ENCODE results near the gene CMSS1.

The CMSS1 gene

GRCh38 chr3:99817437-99818240 lies at the start of gene CMSS1:
TSS of gene CMSS1 (plus strand) at chr3:99817862.
- peak; percentile 78 for DNase-seq

- no peak for DNase-seq
Observed at GRCh38 chr3:99768126-99768525, 49.5 kb upstream of the CMSS1 start.

- no peak for DNase-seq
Observed at GRCh38 chr3:99768808-99769501, 48.7 kb upstream of the CMSS1 start.

GRCh38 chr3:99772171-99772570 lies 45.5 kb upstream of the CMSS1 start:
- no peak for DNase-seq

GRCh38 chr3:99772671-99773070 lies 45.0 kb upstream of the CMSS1 start:
- no peak for DNase-seq

- DNase-seq: no peak
Observed at GRCh38 chr3:99774467-99774866, 43.2 kb upstream of the CMSS1 start.

GRCh38 chr3:99776516-99777209 lies 41.0 kb upstream of the CMSS1 start:
- no peak for DNase-seq

GRCh38 chr3:99777210-99777549 lies 40.5 kb upstream of the CMSS1 start:
- DNase-seq: no peak

GRCh38 chr3:99777708-99778107 lies 40.0 kb upstream of the CMSS1 start:
- DNase-seq: no peak

GRCh38 chr3:99780749-99781148 lies 36.9 kb upstream of the CMSS1 start:
- DNase-seq: no peak

GRCh38 chr3:99781761-99782160 lies 35.9 kb upstream of the CMSS1 start:
- no peak for DNase-seq

- no peak for DNase-seq
Observed at GRCh38 chr3:99783011-99783573, 34.6 kb upstream of the CMSS1 start.

GRCh38 chr3:99789011-99789721 lies 28.5 kb upstream of the CMSS1 start:
- DNase-seq: no peak

- DNase-seq: no peak
Observed at GRCh38 chr3:99794485-99794884, 23.2 kb upstream of the CMSS1 start.

GRCh38 chr3:99795573-99795972 lies 22.1 kb upstream of the CMSS1 start:
- DNase-seq: no peak

GRCh38 chr3:99799422-99799821 lies 18.2 kb upstream of the CMSS1 start:
- DNase-seq: no peak

- DNase-seq: no peak
Observed at GRCh38 chr3:99803297-99803696, 14.4 kb upstream of the CMSS1 start.

GRCh38 chr3:99805160-99805559 lies 12.5 kb upstream of the CMSS1 start:
- DNase-seq: no peak

- peak; percentile 29 for DNase-seq
Observed at GRCh38 chr3:99808163-99808794, 9.4 kb upstream of the CMSS1 start.

- no peak for DNase-seq
Observed at GRCh38 chr3:99809565-99809964, 8.1 kb upstream of the CMSS1 start.

- DNase-seq: no peak
Observed at GRCh38 chr3:99810403-99810802, 7.3 kb upstream of the CMSS1 start.

- DNase-seq: no peak
Observed at GRCh38 chr3:99817047-99817436, 620 bp upstream of the CMSS1 start.

All from GOT3 (cell line).